ENCODE data around the gene SLC6A6.

SLC6A6 gene

DNA sequence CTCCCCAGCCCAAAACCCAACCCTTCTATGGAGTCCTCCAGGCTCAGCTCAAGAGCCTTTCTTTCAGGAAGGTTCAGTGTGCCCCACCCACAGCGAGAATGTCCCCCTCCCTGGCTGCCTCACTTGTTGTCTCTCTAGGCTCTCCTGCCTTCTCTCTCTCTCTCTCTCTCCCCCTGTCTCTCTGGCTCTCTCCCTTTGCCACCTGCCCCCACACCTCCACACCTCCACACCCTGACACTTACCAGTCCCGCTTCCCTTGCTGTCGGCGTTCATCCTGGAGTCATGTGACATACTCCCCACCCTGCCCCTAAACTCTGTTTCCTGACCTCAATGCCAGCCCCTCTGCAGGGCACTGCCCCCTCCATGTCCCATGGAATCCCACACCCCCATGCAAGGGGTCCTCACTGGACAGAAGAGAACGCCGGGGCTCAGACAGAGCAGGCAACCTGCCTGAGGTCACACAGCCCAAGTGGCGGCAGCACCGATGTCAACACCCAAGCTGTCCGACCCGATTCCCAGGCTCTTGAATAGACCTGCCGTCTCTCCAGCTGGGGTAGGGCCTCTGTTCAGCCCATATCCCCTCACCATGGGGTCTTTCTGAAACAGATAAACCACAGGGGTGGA, 28.5 kb upstream of the SLC6A6 start:
- no peak for DNase-seq

DNA sequence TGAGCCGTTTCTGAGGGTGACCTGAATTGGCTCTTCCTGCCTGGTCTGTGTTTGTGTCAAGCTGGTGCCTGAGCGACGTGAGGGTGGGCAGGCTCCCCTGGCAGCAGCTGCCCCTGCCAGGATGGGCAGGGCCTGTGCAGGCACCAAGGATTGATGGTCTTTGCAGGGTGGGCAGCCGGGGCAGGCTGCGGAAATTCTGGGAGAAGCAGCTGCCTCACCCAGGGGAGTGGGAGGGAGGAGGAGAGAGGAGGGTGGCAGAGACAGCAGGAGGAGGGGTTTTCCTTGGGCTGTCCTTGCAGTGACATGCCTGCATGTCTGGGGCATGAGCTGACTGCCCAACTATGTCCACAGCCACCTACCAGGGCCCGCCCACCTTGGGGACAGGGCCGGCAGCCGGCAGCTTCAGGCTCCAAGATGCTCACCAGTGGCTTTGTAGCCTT, 27.9 kb upstream of the SLC6A6 start:
- no peak for DNase-seq

DNA sequence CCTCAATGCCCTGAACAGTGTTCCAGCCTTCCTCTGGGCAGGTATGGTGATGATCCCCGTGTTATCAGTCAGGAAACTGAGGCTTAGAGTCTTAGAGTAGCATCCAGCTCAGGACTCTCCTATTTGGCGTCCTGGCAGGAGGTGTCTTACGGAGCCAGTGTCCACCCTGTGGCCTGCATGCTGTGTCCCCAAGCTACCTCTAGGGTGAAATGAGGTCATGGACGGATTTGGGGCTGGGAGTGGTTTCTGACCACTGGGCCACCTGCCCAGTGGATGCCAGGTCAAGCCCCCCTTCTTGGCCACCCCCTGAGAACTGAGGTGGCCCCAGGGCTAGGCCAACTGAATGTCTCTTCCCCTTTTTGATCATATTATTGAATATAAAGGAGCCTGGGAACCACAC, 27.2 kb upstream of the SLC6A6 start:
- no peak for DNase-seq

DNA sequence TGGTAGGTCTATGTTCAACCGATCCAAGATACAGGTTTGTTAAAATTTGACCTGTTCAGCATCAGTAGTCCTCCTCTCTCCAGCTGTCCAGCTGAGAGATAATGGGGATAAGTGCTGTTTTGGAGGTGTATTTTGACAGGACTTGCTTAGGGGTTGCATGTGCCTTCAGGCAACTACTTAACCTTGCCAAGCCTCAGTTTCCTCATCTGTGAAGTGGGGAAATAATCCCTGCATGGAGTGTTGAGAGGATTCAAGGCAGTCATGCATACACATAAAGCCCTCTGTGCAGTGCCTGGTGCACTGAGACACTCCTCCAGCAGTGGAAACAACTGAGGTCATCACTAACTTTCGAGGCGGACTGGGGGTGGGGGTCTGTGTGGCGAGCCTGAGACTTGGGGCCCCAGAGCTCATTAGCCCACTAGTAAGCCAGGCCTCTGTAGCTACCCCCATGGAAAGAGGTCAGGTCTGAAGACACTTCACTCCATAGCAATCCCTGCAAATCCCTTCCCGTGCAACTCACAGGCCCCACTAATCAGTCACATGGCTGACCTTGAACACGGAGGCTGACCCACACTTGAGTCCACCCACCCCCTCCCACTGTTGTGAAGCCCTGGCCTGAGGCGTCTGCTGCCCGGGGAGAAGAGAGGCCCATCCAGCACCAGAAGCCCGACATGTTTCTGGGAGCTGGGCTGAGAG, 25.9 kb upstream of the SLC6A6 start:
- DNase-seq = no peak

DNA sequence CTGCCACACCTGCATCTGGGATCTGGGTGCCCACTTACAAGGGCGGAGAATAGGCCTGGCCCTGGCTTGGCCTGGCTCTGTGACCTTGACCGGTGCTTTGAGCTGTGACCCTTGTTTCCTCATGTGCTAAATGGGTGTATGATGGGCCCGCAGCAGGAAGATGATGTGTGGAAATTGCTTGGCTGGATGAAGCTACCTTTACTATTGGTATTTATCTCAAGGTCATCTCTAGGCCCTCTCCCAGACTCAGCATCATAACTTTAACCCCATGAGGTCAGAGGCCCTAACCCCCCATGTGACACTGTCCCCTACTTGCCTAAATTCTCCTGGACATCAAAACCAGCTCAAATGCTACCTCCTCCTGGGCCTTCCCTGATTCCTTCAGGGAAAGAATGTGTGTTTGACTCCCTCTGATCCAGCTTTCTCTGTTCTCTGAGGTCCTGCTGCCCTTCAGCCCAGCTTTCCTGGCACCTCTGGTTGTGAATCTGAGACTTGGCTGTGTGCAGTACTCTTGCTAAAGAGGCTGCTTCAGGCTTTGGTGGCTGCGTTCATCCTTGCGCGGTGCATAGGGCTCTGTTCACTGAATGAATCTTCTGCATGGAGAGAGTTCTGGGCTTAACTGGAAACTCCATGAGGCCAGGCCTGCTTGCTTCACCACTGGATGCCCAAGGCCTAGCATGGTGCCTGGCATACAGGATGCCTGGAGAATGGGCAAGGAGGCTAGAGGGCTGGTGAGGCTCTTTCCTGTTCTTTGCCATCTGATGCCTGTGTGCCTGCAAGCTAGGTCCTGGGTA, 25.2 kb upstream of the SLC6A6 start:
- no peak for DNase-seq

DNA sequence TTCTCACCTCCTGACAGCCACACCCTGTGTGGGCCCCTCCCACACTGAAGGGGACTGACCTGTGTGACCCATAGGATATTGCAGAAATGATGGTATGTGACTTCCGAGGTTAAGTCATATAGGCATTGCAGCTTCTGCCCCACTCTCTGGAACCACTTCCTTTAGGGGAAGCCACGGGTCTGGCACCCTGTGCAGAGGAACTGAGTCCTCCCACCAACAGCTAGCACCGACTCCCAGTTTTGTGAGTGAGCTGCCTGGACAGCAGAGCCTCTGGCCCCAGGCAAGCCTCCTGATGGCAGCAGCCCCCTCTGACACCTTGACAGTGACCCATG, 24.6 kb upstream of the SLC6A6 start:
- DNase-seq = no peak

DNA sequence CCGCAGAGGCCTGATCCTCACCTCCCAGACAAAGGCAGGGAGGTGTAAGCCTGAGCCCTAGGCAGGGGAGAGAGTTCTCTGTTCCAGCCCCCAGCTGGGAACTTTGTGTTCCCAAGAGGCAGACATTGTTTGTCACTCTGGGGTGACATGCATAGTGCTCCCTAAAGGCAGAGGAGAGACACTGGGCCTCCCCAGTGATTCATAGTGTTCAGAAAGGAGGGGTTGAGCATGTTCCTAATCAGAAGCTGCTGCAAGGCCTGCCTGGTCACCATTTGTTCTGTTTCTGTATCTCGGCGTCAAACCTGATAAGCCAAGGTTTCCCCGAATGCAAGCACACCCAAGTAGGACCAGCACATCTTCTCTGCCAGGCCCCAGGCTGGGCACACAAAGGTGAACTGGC, 24.0 kb upstream of the SLC6A6 start:
- DNase-seq = no peak

DNA sequence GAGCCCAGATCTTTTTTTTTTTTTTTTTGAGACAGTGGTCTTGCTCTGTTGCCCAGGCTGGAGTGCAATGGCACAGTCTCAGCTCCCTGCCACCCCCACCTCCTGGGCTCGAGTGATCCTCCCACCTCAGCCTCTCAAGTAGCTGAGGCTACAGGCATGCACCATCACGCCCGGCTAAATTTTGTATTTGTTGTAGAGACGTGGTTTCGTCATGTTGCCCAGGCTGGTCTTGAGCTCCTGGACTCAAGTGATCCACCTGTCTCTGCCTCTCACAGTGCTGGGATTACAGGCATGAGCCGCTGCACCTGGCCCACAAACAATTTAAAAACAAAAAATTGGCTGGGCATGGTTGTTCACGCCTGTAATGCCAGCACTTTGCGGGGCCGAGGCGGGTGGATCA, 22.6 kb upstream of the SLC6A6 start:
- peak; percentile 55 for DNase-seq

DNA sequence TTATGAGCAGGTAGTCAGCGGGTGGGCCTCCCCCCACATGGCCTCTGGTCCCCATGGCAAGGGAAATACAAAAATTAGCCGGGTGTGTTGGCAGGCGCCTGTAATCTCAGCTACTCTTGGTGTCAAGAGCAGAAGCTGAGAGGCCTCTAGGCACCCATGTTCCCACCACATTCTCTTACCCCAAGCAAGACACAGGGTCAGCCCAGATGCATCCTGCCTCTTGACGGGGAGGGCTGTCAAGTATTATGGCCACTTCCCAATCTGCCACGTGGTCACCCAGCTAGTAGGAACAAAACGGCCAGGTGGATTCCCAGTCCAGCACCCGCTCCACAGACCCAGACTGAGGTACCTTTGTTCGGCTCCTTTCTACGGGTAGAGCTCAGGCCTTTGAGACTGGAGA, 16.2 kb upstream of the SLC6A6 start:
- no peak for DNase-seq

DNA sequence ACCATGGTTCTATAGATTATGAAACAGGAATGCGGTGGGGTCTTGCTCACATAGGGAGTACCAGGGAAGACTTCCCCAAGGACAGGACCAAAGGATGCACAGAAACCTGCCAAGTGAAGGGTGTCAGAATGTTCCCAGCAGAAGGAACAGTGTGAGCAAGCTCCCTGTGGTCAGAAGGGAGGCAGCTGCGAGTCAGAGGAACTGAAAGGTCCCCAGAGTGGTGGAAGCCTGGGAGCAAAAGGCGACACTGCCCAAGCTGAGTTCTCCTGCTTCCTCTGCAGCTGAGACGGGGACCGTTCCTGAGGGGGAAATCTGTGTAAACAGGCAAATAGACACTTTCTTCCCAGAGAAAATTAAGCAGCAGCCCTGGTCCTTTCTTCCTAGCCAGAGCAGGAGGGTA, 14.2 kb upstream of the SLC6A6 start:
- no peak for DNase-seq

DNA sequence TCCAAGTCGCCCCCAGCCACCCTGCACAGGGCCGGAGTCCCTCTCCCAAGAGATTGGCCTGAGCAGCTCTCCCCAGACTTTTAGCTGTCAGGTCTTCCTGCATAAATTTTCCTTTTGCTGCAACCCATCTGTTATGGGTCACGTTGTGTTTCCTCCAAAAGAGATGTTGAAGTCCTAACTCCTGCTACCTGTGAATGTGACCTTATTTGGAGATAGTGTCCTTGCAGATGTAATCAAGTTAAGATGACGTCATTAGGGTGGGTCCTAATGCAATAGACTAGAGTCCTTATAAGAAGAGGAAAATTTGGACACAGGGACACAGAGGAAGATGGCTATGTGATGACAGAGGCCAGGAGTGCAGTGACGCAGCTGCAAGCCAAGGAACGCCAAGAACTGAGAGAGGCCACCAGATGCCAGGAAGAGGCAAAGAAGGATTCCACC, 13.2 kb upstream of the SLC6A6 start:
- DNase-seq = no peak

DNA sequence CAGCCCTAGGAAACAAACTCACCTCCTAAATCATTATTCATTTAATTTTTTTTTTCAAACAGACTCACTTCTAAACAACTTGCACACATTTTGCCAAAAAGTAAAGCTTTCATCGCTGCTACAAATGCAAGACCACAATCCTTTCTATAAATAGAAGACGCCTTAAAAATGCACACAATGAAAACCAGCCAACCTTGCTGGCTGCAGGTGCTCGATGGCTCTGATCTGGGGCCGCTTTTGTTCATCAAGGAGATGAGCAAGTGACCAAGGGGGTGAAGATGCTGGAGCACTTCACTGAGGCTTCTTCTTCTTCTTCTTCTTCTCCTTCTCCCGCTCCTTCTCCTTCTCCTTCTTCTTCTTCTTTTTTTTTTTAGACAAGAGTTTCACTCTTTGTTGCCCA, 12.7 kb upstream of the SLC6A6 start:
- DNase-seq = no peak

DNA sequence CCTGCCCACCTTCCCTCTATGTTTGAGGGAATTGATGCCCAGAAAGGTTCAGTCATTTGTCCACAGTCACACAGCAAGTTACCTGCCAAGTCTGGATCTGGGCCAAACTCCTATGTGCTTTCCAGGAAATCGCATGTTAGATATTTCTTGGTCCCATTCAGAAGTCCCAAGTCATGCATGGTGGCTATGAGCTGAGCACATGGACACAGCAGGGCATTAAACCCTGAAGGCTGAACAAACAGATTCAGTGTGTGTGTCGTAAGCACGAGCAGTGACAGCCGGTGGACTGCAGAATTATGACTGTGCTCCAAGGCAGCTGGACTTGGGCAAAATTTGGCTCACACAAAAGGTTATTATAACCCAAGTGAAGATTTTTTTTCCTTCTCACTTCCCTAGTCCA, 11.4 kb upstream of the SLC6A6 start:
- peak; percentile 22 for DNase-seq

DNA sequence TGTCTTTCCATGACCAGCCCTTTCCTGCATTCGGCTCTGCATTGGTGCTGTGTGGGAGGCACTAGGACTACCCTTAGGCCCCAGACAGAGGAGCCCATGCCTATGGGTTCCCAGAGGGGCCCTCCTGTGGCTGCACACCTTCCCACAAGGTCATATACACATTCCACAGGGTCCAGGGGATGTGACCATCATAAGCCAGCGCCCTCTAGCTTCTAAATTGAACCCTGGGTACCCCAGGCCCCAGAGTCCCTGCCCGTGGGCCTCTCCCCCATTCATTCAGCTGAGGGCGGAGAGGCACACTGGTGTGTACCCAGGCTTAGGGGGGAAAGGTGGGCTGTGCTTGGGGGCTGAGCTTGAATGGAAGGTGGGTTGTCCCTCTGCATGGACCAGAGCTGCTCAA, 10.2 kb upstream of the SLC6A6 start:
- DNase-seq = no peak

DNA sequence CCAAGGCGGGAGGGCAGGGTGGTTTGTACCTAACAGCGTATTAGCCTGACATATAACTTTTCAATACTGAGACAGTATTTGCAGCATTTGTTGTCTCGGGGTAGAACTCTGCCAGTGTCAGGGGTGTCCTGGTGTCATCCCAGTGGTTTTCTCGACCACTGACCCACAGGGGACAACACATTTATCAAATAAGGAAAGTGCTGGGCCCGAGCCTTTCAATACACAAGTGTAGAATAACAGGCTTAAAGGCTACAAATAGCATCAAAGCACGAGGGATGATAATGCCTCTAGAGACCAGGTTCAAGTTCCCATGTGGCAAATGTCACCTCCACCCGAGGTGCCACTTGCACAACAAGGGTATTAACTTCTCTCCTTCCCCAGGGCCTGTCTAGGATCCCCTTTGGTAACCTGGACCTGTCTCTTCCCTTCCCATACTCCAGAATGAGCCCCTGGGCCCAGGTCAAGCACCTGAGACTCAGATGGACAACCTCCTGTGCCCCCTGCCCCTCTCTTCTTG, 9.5 kb upstream of the SLC6A6 start:
- no peak for DNase-seq

DNA sequence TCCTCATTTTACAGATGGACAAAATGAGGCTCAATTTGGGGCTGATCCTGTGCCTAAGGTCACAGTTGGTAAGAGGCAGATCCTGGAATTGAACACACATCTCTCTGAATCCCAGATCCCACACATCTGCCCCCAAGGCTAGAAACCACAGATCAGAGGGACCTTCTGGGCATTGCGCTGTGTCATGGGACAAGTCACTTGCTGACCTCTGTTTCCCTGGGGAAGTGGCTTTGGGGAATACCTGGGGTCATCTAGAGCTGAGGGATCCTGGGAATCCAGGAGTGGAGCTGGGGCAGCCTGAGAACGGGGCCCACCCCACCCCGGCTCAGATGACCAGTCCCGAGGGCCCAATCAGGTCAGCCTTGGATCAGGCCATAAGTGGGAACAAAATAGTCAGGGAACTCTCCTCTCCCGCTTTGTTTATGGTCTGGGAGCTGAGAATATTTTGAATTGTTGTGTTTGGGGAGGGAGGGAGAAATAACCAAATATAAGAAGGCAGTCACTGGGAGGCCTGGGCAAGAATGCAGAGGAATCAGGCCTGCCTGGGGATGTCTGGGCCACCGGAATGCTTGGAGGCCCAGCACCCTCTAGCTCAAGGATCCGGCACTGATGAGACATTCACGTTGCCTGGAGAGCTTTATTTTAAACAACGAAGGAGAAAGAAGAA, 8.8 kb upstream of the SLC6A6 start:
- DNase-seq = no peak

DNA sequence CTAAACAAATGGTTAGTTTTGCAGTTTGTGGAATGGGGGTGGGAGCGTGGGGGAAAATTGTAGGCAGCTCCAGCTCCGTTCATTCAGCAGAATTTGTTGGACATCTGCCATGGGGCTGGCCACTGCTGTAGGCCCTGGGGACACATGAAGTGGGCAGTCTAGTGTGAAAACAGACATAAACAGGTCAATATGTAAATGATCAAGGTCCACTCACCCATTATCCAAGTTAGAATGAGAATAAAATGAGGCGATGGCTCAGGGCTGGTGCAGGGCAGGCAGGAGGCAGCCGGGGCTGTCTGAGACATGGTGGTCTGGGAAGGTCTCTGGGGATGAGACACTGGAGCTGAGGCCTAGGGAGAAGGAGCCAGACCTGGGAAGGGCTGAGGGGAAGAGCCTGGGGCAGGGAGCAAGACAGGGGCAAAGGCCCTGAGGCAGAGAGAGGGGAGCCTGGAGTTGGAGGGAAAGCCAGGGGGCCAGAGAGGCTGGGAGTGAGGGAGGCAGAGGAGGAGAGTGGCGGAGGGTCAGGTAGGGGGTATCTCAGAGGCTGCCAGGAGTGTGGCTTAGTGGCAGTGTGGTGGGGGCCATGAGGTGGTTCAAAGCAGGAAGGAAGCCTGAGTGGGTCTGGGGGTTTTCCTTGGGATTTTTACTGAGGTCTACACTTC, 6.2 kb upstream of the SLC6A6 start:
- no peak for DNase-seq

DNA sequence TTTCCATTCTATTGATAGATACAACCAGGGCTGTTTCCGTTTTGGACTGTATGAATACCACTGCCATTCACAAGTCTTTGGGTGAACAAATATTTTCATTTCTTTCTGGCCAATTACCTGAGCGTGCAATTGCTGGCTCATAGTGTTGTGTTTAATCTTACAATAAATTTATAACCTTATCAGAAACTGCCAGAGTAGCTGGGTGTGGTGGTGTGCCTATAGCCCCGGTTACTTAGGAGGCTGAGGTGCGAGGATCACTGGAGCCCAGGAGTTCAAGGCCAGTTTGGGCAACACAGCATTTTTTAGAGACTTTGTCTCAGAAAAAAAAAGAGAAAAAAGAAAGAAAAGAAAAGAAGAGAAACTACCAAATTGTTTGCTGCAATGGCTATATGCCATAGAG, 5.4 kb upstream of the SLC6A6 start:
- DNase-seq = no peak

DNA sequence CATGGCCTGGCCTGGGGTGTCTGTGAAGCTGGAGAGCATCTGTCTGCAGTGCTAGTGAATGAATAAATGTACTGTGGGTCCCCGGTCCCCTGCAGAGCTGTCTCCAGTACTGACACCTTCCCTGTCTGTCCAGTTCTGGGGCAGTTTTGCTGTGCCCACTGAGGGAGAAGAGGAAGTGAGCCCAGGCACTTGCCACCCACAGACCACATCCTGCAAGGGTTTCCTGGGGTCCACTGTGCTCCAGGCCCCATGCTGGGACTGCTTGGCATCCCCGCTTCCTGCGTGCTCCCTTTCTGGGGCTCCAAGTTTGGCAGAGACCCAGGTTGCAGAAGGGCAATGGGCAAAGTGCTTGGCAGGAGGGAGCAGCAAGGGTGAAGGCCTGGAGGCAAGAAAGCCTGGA, 4.9 kb upstream of the SLC6A6 start:
- DNase-seq = no peak

DNA sequence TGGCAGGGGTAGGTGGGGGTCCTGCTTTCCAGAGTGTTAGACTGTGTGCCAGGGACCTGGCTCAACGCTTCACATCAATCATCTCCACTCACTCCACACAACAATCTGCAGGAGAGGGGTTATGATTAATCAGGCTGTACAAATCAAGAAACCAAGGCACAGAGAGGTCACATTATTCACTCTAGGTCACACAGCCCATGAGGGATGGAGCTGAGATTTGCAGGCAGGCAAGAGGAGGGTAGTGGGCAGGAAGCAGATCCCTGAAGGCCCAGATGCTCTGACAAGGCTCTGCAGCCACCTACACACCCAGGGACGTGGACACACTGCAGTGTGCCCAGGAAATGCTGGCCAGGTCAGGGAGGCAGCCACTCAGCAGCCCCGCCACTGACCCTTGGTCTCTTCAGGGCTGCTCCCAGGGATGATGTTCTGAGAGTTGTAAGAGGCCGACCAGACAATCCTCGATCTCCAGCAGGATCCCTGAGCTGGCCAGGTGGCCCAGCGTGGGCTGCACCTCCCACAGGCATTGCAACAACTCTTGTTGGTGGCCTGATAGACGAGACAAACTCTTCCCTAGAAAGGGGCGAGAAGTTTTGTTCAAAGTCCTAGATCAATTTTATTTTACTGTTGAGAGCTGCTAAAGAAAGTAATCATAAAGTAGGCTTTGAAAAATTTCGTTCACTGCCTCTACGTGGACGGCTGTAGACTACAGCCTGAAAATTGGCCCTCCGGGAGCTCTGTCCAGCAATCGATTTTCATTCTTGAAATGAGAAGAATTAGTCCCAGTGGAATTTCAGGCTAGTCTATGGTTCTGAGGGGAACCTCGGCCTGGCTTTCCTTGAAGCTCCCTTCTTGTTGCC, 4.2 kb upstream of the SLC6A6 start:
- no peak for DNase-seq

DNA sequence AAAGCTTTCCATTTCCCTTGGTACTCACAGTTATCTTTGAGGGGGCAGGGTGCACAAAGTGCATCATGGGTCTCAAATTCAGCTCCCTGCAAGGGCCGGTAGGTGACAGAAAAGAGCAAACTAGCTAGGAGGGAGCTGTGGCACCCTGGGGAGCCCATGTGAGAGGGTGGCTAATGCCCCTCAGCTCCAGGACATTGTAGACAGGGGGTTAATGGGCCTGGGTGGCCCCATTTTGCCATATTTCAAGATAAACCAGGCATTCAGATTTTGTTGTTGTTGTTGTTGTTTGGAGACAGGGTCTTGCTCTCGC, 3.7 kb upstream of the SLC6A6 start:
- no peak for DNase-seq

DNA sequence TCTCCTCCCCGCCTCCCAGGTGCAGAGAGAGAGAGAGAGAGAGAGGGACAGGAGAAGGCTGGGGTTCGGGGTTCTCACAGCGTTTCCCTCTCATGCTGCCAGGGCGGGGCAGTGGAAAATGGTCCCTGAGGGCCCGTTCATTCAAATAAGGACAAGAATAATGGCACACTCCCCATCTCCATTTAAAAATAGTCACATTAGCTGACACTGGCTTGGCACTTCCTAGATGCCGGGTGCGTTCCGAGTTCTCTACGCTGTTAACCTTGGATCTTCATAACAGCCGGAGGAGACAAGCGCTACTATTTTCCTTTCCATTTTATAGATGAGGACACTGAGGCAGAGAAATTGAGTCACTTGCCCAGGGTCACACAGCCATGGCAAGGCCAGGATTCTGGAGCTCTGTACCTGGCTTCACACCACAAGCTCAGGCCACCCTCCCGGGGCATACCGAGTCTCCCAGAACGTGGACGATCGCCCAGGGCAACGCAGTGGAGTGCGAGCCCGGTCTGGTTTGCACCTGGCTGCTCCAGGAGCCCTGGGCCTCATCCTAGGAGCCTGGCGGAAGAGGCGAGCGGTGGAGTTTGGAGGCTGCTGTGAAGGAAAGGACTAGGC, 608 bp upstream of the SLC6A6 start:
- DNase-seq = no peak
